ENCODE measurements around the gene CPSF4.

Gene CPSF4

GRCh38 chr7:99490878-99491277 lies 52.1 kb downstream of the CPSF4 start:
- TF ChIP-seq FOXP2 (optimal IDR thresholded peaks at IDR 0.05; ENCODE audit: borderline replicate concordance, extremely low read depth, extremely low read length, insufficient read depth) = no peak
- TF ChIP-seq POLR2AphosphoS5 (IDR thresholded peaks at IDR 0.05; ENCODE audit: low read depth, low read length) = no peak
- TF ChIP-seq, protein P1, sequence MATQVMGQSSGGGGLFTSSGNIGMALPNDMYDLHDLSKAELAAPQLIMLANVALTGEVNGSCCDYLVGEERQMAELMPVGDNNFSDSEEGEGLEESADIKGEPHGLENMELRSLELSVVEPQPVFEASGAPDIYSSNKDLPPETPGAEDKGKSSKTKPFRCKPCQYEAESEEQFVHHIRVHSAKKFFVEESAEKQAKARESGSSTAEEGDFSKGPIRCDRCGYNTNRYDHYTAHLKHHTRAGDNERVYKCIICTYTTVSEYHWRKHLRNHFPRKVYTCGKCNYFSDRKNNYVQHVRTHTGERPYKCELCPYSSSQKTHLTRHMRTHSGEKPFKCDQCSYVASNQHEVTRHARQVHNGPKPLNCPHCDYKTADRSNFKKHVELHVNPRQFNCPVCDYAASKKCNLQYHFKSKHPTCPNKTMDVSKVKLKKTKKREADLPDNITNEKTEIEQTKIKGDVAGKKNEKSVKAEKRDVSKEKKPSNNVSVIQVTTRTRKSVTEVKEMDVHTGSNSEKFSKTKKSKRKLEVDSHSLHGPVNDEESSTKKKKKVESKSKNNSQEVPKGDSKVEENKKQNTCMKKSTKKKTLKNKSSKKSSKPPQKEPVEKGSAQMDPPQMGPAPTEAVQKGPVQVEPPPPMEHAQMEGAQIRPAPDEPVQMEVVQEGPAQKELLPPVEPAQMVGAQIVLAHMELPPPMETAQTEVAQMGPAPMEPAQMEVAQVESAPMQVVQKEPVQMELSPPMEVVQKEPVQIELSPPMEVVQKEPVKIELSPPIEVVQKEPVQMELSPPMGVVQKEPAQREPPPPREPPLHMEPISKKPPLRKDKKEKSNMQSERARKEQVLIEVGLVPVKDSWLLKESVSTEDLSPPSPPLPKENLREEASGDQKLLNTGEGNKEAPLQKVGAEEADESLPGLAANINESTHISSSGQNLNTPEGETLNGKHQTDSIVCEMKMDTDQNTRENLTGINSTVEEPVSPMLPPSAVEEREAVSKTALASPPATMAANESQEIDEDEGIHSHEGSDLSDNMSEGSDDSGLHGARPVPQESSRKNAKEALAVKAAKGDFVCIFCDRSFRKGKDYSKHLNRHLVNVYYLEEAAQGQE (IDR thresholded peaks at IDR 0.05; ENCODE audit: insufficient read depth in 1 of 2, low read depth in 2 of 2, low read length in 2 of 2) = no peak
- no peak for TF ChIP-seq TAF1 (IDR thresholded peaks at IDR 0.05; ENCODE audit: borderline replicate concordance, insufficient read depth, low read length)
- no peak for TF ChIP-seq SIN3A (IDR thresholded peaks at IDR 0.05; ENCODE audit: borderline replicate concordance, insufficient read depth, low read length)

DNA sequence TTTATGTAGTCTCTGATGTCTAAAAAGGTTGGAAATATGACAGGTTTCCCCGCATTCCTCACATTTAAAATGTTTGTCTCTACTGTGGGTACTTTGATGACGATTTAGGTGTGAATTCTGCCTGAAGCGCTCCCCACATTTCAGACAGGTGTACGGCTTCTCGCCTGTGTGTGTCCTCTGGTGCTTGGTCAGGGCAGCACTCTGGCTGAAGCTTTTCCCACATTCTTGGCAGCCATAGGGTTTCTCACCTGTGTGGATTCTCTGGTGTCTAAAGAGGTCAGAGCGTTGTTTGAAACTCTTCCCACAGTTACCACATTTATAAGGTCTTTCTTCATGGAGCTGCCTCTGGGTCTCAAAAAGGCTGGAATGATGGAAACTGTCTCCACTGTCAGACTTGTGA lies 55.1 kb downstream of the CPSF4 start:
- TF ChIP-seq SIN3A (IDR thresholded peaks at IDR 0.05; ENCODE audit: borderline replicate concordance, insufficient read depth, low read length) (no peak), FOXP2 (optimal IDR thresholded peaks at IDR 0.05; ENCODE audit: borderline replicate concordance, extremely low read depth, extremely low read length, insufficient read depth) (no peak), TAF1 (IDR thresholded peaks at IDR 0.05; ENCODE audit: borderline replicate concordance, insufficient read depth, low read length) (no peak), POLR2AphosphoS5 (IDR thresholded peaks at IDR 0.05; ENCODE audit: low read depth, low read length) (no peak)
- TF ChIP-seq, protein P1 (IDR thresholded peaks at IDR 0.05; ENCODE audit: insufficient read depth in 1 of 2, low read depth in 2 of 2, low read length in 2 of 2) = no peak

- no peak for TF ChIP-seq SIN3A (IDR thresholded peaks at IDR 0.05; ENCODE audit: borderline replicate concordance, insufficient read depth, low read length)
- no peak for TF ChIP-seq FOXP2 (optimal IDR thresholded peaks at IDR 0.05; ENCODE audit: borderline replicate concordance, extremely low read depth, extremely low read length, insufficient read depth)
- no peak for TF ChIP-seq POLR2AphosphoS5 (IDR thresholded peaks at IDR 0.05; ENCODE audit: low read depth, low read length)
- TF ChIP-seq, protein P1 (IDR thresholded peaks at IDR 0.05; ENCODE audit: insufficient read depth in 1 of 2, low read depth in 2 of 2, low read length in 2 of 2) = no peak
- TF ChIP-seq TAF1 (IDR thresholded peaks at IDR 0.05; ENCODE audit: borderline replicate concordance, insufficient read depth, low read length) = no peak
These were observed 59.2 kb downstream of the CPSF4 start for GRCh38 chr7:99497766-99498545.

DNA sequence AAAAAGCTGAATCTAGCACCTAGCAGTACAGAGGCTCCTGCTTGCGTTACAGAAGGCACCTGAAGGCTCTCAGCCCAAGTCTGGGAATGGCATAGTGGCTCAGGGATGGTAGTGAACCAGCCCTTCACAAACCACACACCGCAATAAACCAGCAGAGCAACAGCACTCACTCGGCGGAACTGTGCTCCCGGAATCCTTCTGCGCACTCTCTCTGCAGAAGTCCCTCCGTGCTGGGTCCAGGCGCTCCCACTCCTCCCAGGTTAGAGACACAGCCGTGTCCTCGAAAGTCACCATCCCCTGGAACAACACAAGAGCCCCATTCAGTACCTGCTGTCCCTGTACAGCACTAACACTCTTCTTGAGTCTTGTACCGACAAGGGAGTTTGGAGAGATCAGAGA lies 59.8 kb downstream of the CPSF4 start:
- no peak for TF ChIP-seq SIN3A (IDR thresholded peaks at IDR 0.05; ENCODE audit: borderline replicate concordance, insufficient read depth, low read length)
- TF ChIP-seq, protein P1 (IDR thresholded peaks at IDR 0.05; ENCODE audit: insufficient read depth in 1 of 2, low read depth in 2 of 2, low read length in 2 of 2) = no peak
- no peak for TF ChIP-seq POLR2AphosphoS5 (IDR thresholded peaks at IDR 0.05; ENCODE audit: low read depth, low read length)
- no peak for TF ChIP-seq TAF1 (IDR thresholded peaks at IDR 0.05; ENCODE audit: borderline replicate concordance, insufficient read depth, low read length)
- TF ChIP-seq FOXP2 (optimal IDR thresholded peaks at IDR 0.05; ENCODE audit: borderline replicate concordance, extremely low read depth, extremely low read length, insufficient read depth) = no peak
